B cell (primary cell): ENCODE measurements around the gene ZNF438. TPM values are rescaled to one million over a fixed set of nuclear protein-coding genes. Genes with fewer than 3 reads are reported as not detected.

Experiments
- ATAC-seq: fragments of 200-7000 bp; cut with Tn5 transposase; one replicate; pipeline ENCODE4 v1.10.0; 2021; ENCODE audit warnings: low read depth, mild to moderate bottlenecking, moderate number of reproducible peaks, moderate library complexity
- CTCF ChIA-PET: fragments of 350-600 bp; sonication (Branson Sonifier 250); formaldehyde crosslinking; loops from one replicate; lab custom pipeline; 2021; ENCODE audit warnings: antibody characterized with exemption, inconsistent platforms; lab: Charles Lee
- POLR2A ChIA-PET: fragments of 350-600 bp; sonication (Branson Sonifier 250); formaldehyde crosslinking; loops from one replicate; lab custom pipeline; 2021; ENCODE audit warnings: antibody characterized with exemption; lab: Charles Lee
- DNase-seq: peaks from one replicate; pipeline ENCODE4 v3.0.0; 2013
- H2AFZ ChIP-seq: 2 replicates; pipeline ENCODE4 v1.6.1; 2012; ENCODE audit warnings: mild to moderate bottlenecking, low read depth, low read length; ENCODE audit not compliant: insufficient read depth, poor library complexity, severe bottlenecking
- H3K27ac ChIP-seq, 2 donors: 1 replicate in 1 of 2; 2 replicates in 1 of 2; pipeline ENCODE4 v1.5.1; 2012 to 2013; ENCODE audit warnings: low read length in 2 of 2, mild to moderate bottlenecking in 2 of 2, moderate library complexity in 1 of 2
- H3K27me3 ChIP-seq, 4 experiments: fragments of 200-600 bp in 1 of 4; sonication (generic) in 1 of 4; replicated peaks in 1 of 4; 1 replicate in 2 of 4; 2 replicates in 2 of 4; pipeline versions ENCODE4 v1.6.1 to v1.7.0; 2013 to 2016; ENCODE audit warnings: low read length in 3 of 4, mild to moderate bottlenecking in 2 of 4, mixed read lengths in 1 of 4, moderate library complexity in 1 of 4; ENCODE audit not compliant: insufficient read depth in 4 of 4, control insufficient read depth in 3 of 4; ENCODE audit errors: control extremely low read depth in 1 of 4
- H3K36me3 ChIP-seq, 2 experiments: replicated peaks in 1 of 2; 1 replicate in 1 of 2; 2 replicates in 1 of 2; pipeline versions ENCODE4 v1.6.1 to v1.7.1; 2013; ENCODE audit warnings: low read length in 1 of 2; ENCODE audit not compliant: insufficient read depth in 2 of 2, control insufficient read depth in 1 of 2; ENCODE audit errors: control extremely low read depth in 1 of 2, extremely low read depth in 1 of 2
- H3K4me1 ChIP-seq, 2 donors: fragments of 200-600 bp in 1 of 2; sonication (generic) in 1 of 2; 1 replicate in 1 of 2; 2 replicates in 1 of 2; pipeline versions ENCODE4 v1.5.1 to v1.6.1; 2013 to 2017; ENCODE audit warnings: low read length in 2 of 2; ENCODE audit not compliant: control insufficient read depth in 2 of 2, insufficient read depth in 2 of 2
- H3K4me2 ChIP-seq: replicated peaks from 2 replicates; pipeline ENCODE3; 2012; ENCODE audit warnings: mild to moderate bottlenecking, low read depth, low read length; ENCODE audit not compliant: poor library complexity, severe bottlenecking
- H3K4me3 ChIP-seq, 5 experiments: fragments of 200-600 bp in 1 of 5; sonication (generic) in 1 of 5; 1 replicate in 3 of 5; 2 replicates in 2 of 5; pipeline versions ENCODE4 v1.5.1 to v1.7.0; 2011 to 2016; ENCODE audit warnings: low read length in 4 of 5, mild to moderate bottlenecking in 4 of 5, low read depth in 2 of 5, control low read depth in 1 of 5, moderate library complexity in 1 of 5; ENCODE audit not compliant: insufficient read depth in 1 of 5; ENCODE audit errors: control extremely low read depth in 1 of 5, extremely low read depth in 1 of 5
- H3K79me2 ChIP-seq: fragments of 200-600 bp; sonication (generic); one replicate; pipeline ENCODE4 v1.6.0; 2016; ENCODE audit warnings: low read length; ENCODE audit not compliant: control insufficient read depth, insufficient read depth
- H3K9ac ChIP-seq: fragments of 200-600 bp; sonication (generic); 2 replicates; pipeline ENCODE4 v1.6.1; 2017; ENCODE audit warnings: mild to moderate bottlenecking, low read length, moderate library complexity
- H3K9me3 ChIP-seq, 3 donors: one replicate each; pipeline versions ENCODE4 v1.6.1 to v1.7.1; 2013; ENCODE audit warnings: low read length in 2 of 3; ENCODE audit not compliant: control insufficient read depth in 2 of 3, insufficient read depth in 1 of 3; ENCODE audit errors: control extremely low read depth in 1 of 3
- H4K20me1 ChIP-seq: 2 replicates; pipeline ENCODE4 v1.6.0; 2012; ENCODE audit warnings: mild to moderate bottlenecking, low read length; ENCODE audit not compliant: insufficient read depth, control insufficient read depth, poor library complexity, severe bottlenecking
- H3K27ac Mint-ChIP-seq: one replicate; pipeline ENCODE4 v1.8.0; 2021; ENCODE audit warnings: mixed read lengths
- H3K27me3 Mint-ChIP-seq: one replicate; pipeline ENCODE4 v1.8.0; 2021; ENCODE audit warnings: mixed read lengths
- H3K4me1 Mint-ChIP-seq: one replicate; pipeline ENCODE4 v1.8.0; 2021; ENCODE audit warnings: mixed read lengths
- H3K4me3 Mint-ChIP-seq: one replicate; pipeline ENCODE4 v1.8.0; 2021; ENCODE audit warnings: mixed read lengths
- H3K9me3 Mint-ChIP-seq: one replicate; pipeline ENCODE4 v1.8.0; 2022; ENCODE audit warnings: mixed read lengths; ENCODE audit not compliant: insufficient read depth
- EZH2 ChIP-seq: IDR thresholded peaks from 2 replicates; pipeline ENCODE4 v1.6.1; 2012; ENCODE audit warnings: borderline replicate concordance, low read depth, mild to moderate bottlenecking, moderate library complexity, low read length; ENCODE audit not compliant: insufficient read depth, poor library complexity, severe bottlenecking
- WGBS: methylation state at CpG from one replicate; pipeline ENCODE4 v1.1.5; 2013; ENCODE audit warnings: missing lambda C conversion rate; ENCODE audit not compliant: insufficient coverage; 5-methylcytosine and 5-hydroxymethylcytosine counted together
- intact Hi-C: fragments of 100-400 bp; cut with micrococcal nuclease; formaldehyde crosslinking; loops from one replicate; pipeline ENCODE4 v1.10.0; 2022
- polyA plus RNA-seq: library from polyadenylated mRNA; depleted of rRNA; stranded (reverse); fragments of >200 nt; gene quantifications from 2 replicates; pipeline ENCODE4 v1.2.3, GENCODE V29; 2012
- total RNA-seq, 2 donors: library from RNA; stranded (reverse); fragments of 120-200 nt in 1 of 2; gene quantifications; 1 replicate in 1 of 2; 2 replicates in 1 of 2; pipeline versions ENCODE4 v1.2.3 to v1.2.4, GENCODE V29; 2013 to 2022
- TF ChIP-seq, protein P1 (sequence below): fragments of 200-600 bp; IDR thresholded peaks from one replicate; pipeline ENCODE4 v1.8.0; 2022; ENCODE audit warnings: antibody characterized with exemption, mild to moderate bottlenecking

The ZNF438 gene
- total and polyA plus RNA-seq, 2 donors (not counting 1 experiment from before 2014, with no cell fraction given), result 2.0 to 3.7 TPM

DNA sequence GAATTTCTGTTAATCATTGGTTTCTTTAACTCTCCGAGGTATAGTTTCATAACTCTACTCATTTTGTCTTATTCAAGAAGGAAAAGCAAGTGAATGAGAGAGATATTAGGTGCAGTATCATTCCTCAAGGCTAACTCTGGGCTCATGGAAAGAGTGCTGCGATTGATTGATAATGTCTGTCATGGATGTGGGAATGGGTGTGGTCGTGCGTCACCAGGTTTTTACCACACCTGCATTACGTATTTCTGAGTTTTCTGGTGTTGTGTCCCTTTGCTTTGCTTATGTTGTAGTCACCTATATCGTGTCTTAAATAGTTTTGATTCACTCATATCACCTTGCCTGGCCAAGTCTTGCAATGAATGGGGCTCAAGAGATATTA, 44.9 kb upstream of the ZNF438 start:
- Histone ChIP-seq H3K27ac (no peak overlapping the region), H3K4me1 (no peaks in the 10 kb centered on the region), H3K9ac (no peak overlapping the region), H3K9me3 (no peaks in the 10 kb centered on the region), H3K4me2 (no peak overlapping the region), H3K4me3 (no peak overlapping the region), H3K27me3 (no peaks in the 10 kb centered on the region), H3K79me2 (no peaks in the 10 kb centered on the region), H3K36me3 (no peaks in the 10 kb centered on the region), H4K20me1 (no peaks in the 10 kb centered on the region), H2AFZ (no peak overlapping the region)
- no peak for TF ChIP-seq EZH2
- TF ChIP-seq, protein P1, sequence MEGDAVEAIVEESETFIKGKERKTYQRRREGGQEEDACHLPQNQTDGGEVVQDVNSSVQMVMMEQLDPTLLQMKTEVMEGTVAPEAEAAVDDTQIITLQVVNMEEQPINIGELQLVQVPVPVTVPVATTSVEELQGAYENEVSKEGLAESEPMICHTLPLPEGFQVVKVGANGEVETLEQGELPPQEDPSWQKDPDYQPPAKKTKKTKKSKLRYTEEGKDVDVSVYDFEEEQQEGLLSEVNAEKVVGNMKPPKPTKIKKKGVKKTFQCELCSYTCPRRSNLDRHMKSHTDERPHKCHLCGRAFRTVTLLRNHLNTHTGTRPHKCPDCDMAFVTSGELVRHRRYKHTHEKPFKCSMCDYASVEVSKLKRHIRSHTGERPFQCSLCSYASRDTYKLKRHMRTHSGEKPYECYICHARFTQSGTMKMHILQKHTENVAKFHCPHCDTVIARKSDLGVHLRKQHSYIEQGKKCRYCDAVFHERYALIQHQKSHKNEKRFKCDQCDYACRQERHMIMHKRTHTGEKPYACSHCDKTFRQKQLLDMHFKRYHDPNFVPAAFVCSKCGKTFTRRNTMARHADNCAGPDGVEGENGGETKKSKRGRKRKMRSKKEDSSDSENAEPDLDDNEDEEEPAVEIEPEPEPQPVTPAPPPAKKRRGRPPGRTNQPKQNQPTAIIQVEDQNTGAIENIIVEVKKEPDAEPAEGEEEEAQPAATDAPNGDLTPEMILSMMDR, result no peak
- ChIA-PET CTCF (no interaction called here), POLR2A (no interaction called here)
- ATAC-seq (no peak), DNase-seq (no peak)
- WGBS, result 100% methylated on average over 1 of the region's 6 CpGs
- H3K9me3 Mint-ChIP-seq, result no peaks in the 10 kb centered on the region
- intact Hi-C loops, result no loop called here
- no peaks in the 10 kb centered on the region for H3K4me1 Mint-ChIP-seq
- H3K27me3 Mint-ChIP-seq, result peaks cover 10% of the 10 kb centered on the region
- no peak overlapping the region for H3K27ac Mint-ChIP-seq
- no peak overlapping the region for H3K4me3 Mint-ChIP-seq

DNA sequence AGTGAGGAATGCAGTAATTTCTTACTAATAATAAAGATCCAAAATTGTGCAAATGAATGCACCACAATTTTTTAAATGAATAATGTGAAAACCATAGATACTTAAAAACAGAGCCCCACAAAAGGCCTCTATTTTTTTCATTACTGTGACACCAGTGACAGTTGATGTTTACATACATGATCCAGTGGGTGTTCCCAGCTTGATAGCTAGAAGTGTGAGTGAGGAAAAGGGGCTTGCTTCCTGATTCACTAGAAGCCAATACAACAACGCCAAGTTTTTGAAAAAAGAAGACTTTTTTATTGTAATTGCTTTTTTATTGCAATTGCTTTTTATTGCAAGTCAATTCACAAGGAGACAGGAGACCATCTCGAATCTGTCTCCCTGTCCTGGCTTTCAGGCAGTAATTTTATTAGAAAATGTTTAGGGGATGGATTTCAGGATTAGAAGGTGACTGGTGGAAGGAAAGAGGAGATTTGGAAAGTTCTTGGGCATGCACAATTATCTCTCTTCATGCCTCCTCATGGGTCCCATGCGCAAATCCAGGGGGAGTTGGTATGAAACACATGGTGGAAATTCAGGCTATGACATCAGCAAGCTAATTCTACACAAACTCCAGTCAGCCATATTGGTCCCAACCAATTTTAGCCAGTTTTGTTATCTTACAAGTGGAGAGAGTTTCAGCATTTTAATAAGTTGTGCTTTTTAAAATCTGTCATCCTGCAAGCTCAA, 44.4 kb upstream of the ZNF438 start:
- Histone ChIP-seq H3K27ac (no peak overlapping the region), H3K27me3 (no peaks in the 10 kb centered on the region), H4K20me1 (no peaks in the 10 kb centered on the region), H3K4me1 (no peaks in the 10 kb centered on the region), H3K36me3 (no peaks in the 10 kb centered on the region), H3K9me3 (no peaks in the 10 kb centered on the region), H3K4me3 (no peak overlapping the region), H3K9ac (no peak overlapping the region), H3K79me2 (no peaks in the 10 kb centered on the region), H2AFZ (no peak overlapping the region), H3K4me2 (no peak overlapping the region)
- Mint-ChIP-seq H3K4me1 (no peaks in the 10 kb centered on the region), H3K9me3 (no peaks in the 10 kb centered on the region), H3K4me3 (no peak overlapping the region), H3K27ac (no peak overlapping the region), H3K27me3 (peaks cover 12% of the 10 kb centered on the region)
- TF ChIP-seq, protein P1, result no peak
- no peak for TF ChIP-seq EZH2
- ChIA-PET CTCF (no interaction called here), POLR2A (no interaction called here)
- intact Hi-C loops, result no loop called here
- ATAC-seq (no peak), DNase-seq (no peak)
- WGBS, result 63% methylated on average over 1 of the region's 3 CpGs
